Caki2 (cell line): ENCODE results near the gene PLEKHG4. TPM values are rescaled to one million over a fixed set of nuclear protein-coding genes. Genes with fewer than 3 reads are reported as not detected.

Source experiments
- DNase-seq: peaks from one replicate; pipeline ENCODE4 v3.0.0-alpha.2; 2015; ENCODE audit warnings: low read depth
- in situ Hi-C: cut with HindIII; loops from 2 replicates; pipeline ENCODE4 v1.10.0; 2016; ENCODE audit warnings: low sequenced_read_pairs, low pct_unique_long_range_greater_than_20kb, mixed read lengths
- total RNA-seq: library from RNA; depleted of rRNA; stranded (reverse); fragments of >200 nt; shearing (Covaris generic); gene quantifications from 2 replicates; pipeline ENCODE4 v1.2.3, GENCODE V29; 2014; ENCODE audit warnings: low replicate concordance

PLEKHG4 gene
- total RNA-seq, 1 experiment from 2014 or later = 20.5 TPM

DNA sequence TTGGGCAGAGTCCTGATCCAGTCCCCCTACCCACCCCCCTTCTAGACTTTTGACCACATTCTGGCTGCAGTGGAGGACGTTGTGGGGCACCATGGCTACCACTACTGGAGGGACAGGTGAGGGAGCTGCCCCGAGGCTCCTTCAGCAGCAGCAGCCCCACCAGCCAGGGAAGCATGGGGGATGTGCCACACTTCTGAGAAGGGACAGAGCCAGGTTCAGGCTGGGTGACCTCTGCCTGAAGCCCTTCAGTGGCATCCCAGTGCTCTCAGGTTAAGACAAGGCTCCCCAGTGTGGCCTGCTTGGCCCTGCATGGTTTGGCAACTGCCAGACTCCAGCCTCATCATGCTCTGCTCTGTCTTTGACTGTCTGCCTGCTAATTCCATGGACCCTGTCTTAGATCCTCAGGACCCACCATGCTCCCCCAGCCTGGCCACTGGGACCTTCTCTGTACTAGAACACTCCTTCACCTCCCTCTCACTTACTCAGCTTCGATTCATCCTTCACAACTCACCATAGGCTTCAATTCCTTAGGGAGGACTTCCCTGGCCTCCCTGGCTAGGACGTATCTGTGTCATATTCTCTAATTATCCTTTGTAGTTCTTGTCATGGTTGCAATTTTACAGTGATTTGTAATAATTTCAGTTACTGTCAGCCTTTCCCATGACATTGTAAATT is 21.7 kb upstream of the PLEKHG4 start:
- no peak for DNase-seq
- in situ Hi-C loops = no loop called here

DNA sequence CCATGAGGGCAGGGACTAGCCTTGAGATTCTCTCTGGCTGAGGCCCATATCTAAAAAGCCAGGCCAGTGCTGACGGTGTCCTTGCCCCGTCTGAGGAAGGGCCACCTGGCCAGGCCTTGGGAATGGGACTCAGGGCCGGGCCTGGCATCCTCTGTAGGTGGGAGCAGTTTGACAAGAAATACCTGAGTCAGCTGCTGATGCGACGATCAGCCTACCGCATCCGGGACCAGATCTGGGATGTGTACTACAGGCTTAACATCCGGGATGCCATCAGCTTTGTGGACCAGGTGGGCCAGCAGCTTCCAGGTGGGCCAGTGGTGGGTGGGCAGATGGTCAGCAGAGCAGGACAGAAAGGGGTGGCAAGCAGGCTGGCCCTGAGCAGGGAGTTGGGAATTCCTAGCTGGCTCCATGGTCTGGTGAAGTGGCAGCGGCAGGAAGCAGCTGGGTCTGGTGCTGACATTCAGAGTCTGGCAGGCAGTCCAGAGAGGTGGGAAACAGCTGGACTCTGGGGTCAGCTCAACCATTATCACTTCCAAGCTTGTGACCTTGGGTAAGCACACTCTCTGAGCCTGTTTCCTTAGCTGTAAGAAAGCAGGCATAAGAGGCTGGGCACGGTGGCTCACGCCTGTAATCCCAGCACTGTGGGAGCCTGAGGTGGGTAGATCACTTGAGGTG is 21.0 kb upstream of the PLEKHG4 start:
- in situ Hi-C loops = no loop called here
- DNase-seq = no peak

DNA sequence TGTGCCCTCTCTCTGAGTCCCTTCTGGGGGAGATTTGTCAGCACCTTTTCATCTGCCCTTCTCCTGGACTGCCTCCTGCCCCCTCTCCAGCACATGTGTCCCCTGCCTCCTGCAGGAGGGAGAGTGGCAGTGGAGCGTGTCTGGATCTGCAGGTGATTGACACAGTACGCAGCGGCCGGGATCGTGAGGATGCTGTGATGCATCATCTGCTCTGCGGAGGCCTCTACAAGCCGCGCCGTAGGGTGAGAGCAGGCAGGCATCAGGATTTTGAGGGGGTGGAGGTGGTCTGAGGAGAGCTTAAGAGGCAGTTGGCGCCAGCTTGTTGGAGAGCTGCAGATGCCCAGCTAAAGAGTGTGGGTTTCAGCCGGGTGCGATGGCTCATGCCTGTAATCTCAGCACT is 19.6 kb upstream of the PLEKHG4 start:
- in situ Hi-C loops = no loop called here
- DNase-seq = no peak

DNA sequence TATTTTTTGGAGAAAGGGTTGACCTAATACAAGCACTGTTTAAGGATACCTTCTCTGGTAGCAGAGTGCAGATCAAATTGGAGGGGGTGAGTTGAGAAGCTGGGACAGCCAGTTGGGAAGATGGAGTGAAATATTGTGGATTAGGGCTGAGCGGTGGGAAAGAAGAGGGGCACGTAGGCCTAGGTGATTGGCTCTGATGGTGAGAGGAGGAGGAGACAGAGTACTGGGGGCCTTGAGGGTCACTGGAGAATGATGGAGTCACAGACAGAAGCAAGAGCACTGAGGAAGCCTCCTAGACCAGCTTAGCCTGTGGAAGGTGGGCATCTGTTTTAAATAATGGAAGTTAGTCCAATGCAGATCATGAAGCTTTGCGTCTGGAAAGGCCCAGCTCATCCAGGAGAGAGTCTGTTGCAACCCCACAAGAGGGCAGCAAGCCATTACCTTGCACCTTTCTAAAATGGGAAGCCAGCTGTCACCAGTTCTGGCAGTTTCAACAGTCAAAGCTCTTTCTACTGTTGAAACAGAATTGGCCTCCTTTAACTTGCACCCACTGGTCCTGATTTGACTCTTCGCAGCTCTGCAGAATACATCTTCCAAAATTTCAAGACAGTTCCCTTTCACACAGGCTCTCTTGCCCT is 18.8 kb upstream of the PLEKHG4 start:
- in situ Hi-C loops = no loop called here
- no peak for DNase-seq

DNA sequence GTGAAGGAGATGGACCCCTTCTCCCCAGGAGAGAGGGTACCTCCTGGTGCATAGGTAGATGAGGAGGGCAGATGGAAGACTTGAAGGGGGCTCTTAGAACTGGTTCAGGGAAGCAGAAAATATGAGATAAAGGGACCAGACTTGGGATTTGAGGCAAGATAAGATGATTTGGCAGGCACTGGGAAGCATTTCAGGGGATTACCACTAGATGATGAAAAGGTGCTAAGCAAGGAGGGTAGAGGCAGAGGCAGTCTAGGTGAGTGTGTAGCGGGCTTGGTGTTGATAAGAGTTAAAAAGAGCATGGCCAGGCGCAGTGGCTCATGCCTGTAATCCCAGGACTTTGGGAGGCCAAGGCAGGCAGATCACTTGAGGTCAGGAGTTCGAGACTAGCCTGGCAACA is 16.1 kb upstream of the PLEKHG4 start:
- in situ Hi-C loops = no loop called here
- no peak for DNase-seq

DNA sequence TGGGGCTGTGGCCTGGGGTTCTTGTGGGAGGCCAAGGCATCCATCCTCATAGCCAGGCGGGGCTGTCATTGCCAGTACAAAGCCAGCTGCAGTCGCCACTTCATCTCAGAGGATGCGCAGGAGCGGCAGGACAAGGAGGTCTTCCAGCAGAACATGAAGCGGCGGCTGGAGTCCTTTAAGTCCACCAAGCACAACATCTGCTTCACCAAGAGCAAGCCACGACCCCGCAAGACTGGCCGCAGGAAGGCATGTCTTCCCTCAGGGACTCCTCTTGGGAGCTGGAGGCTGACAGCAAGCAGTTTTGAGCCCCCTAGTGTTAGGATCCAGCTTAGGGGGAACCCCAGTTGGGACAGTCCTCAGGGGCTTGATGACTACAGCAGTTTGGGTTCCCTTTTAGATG is 15.1 kb upstream of the PLEKHG4 start:
- DNase-seq = no peak
- in situ Hi-C loops = no loop called here

DNA sequence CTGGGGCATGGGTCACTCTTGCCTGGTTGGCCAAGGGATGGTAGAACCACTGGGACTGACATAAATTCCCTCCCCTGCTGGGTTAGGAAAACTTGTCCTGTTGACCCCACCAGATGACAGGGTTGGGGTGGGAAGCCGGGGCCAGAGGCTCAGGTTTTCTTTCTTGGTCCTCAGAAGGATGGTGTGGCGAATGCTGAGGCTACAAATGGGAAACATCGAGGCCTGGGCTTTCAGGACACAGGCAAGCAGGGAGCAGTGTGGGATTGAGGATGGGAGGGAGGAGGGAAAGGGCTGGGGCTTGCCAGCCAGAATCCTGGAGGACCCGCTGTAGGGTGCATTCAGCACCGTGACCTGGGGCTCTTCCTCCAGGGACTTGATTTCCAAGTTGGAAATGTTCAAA is 14.5 kb upstream of the PLEKHG4 start:
- in situ Hi-C loops = no loop called here
- no peak for DNase-seq

DNA sequence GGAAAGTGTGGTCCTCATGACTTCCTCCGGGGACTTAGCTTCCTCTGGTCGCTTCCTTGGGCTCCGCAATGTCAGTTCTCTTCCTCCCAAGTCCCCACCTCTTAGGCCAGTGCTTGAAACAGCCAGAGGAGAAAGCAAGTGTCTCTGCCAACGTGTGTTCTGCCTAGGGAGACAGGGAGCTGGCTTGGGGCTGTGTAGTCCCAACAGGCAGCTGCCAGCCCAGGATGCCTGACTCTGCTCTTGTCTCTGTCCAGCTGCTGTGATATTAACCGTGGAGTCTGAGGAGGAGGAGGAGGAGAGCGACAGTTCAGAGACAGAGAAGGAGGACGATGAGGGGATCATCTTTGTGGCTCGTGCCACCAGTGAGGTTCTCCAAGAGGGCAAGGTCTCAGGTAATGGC is 13.5 kb upstream of the PLEKHG4 start:
- in situ Hi-C loops = no loop called here

DNA sequence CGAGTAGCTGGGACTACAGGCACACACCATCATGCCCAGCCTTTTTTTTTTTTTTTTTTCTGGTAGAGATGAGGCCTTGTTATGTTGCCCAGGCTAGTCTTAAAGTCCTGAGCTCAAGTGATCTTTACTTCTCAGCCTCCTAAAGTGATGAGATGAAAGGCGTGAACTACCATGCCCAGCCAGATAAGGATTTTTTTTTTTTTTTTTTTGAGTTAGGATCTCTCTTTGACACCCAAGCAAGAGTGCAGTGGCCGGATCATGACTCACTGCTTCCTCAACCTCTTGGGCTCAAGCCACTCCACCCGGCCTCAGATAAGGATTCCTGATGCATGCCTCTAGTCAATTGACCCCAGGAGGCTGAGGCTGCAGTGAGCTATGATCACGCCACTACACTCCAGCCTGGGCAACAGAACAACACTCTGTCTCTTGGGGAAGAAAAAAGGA is 11.2 kb upstream of the PLEKHG4 start:
- DNase-seq = peak; percentile 91
- in situ Hi-C loops = no loop called here

More for the DNA sequence above, 13.5 kb upstream of the PLEKHG4 start:
- no peak for DNase-seq

DNA sequence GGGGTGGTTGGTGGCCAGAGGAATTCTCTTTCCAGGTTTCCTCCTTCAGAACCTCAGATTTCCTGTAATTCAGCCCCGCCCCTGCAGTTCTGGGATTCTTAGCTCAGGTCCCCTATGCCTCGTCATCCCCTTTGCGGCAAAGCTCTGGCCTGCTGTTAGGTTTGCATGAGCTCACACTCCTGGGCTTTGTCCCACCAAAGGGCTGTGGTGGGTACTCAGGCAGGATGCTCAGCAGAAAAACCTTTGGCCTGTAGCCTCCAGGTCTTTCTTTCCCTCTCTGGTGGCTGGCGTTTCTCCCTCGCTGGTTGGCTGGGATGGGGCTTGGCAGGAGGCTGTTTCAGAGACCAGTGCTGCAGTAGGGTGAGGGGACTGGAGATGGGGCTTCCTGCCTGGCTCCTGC is 9.6 kb upstream of the PLEKHG4 start:
- no peak for DNase-seq
- in situ Hi-C loops = no loop called here

DNA sequence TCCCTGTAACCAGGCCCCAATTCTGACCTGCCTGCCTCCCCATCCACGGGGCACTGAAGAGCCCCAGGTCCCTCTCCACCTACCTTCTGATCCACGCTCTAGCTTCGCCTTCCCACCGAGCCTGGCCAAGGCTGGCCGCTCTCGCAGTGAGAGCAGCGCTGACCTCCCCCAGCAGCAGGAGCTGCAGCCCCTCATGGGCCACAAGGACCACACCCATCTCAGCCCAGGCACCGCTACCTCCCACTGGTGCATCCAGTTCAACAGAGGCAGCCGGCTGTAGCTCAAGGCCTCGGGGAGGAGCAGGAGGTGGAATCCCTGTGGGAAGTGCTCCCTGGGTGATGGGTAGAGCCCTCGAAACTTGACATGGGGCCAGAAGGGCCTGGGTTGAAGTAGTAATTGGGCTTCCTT is 8.4 kb upstream of the PLEKHG4 start:
- DNase-seq = no peak
- in situ Hi-C loops = no loop called here

DNA sequence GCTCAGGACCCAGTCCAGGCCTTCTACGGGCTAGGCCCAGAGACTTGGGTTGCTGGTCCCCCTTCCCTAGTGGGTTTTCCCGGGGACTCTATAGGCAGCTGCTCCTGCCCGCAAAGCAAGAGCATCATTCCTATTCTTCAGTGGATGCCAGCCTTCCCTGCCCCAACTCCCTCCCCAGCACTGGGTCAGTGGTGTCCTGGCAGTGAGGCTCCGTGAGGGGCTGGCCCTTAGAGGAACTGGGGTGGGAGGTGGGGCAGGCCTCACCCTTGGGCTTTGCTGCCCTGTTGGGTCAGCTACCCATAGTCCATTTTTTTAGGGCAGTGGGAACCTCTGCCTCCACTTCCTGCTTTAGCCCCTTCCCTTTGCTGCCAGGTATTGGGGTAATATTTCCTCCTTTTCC is 7.9 kb upstream of the PLEKHG4 start:
- in situ Hi-C loops = no loop called here
- DNase-seq = no peak

DNA sequence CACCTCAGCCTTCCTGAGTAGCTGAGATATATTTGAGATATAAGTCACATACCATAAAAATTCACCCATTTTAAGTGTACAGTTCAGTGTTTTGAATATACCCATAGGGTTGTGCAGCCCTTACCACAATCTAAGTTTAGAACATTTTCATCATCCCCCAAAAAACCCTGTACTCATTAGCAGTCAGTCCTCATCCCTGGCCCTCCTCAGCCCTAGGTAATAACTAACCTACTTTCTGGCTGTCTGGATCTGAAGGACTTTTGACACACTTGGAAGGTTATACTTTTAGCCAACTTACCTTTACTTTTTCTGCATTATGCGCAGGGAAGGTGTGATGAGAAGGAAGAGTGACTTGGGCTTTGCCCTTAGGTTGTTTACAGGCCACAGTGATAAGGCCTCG is 4.0 kb upstream of the PLEKHG4 start:
- no peak for DNase-seq
- in situ Hi-C loops = no loop called here

DNA sequence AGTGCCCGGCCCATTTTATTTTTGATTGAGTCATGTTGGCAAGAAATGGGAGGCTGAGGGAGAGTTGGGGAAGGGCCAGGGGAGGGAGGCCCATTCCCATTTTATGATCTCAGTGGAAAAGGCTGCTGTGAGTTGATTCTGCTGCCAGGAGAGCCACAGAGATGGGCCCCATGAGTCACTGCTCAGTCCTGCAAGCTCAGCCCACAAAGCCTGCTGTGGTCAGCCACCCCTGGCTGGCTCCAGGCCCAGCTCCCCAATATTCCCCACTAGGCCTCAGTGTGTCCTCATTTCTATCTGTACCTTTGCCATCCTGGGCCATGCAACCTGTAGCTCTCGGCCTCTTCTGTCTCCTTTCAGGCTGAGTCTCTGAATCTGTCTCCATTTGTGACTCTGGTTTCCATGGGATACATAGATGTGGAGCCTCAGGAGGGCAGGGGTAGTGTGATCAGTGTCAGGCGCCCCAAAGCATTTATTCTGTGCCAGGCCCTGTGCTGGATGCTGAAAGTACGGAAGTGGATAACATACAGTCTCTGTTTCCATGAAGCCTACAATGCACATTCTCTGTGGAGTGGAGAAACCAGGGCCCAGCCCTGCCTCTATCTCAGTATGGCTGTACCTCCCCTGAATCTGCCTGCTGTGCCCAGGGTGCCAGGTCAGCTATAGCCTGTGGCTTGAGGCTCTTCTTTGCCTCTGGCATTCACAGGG is 1.9 kb upstream of the PLEKHG4 start:
- DNase-seq = peak; percentile 95
- in situ Hi-C loops = no loop called here

DNA sequence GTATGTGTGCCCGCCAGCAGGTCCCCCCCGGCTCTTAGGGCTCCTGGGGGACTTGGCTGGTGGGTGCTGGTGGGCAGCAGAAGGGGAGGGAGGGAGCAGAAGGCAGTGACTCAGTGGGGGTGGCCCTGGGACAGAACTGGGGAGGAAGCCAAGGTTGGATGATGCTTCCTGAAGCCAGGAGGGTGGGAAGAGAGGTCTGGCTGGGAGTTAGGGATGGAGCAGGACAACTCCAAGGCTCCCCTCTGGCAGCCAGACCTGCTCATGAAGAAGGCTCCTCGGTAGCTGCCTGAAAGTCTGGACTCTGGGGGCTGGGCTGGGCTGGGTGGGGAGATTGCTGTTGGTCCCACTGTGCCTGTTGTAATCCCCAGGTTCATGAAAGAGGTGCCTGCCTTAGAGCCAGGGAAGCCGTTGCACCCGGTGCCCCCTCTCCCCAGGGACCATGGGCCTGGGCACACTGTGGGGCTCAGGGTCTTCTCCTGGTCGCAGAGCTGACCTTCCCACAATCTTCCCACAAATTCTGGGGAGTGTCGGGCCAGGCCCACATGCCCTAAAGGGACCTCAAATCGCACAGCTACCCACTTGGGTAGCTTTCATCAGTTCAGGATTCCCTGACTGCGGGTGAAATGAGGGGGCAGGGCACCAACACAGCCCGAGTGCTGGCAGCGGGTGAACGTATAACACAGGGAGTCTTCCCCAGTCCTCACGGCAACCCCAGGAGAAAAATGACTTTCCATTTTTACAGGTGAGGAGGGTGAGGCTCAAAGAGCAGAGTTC is 1.1 kb upstream of the PLEKHG4 start:
- in situ Hi-C loops = no loop called here
- peak; percentile 68 for DNase-seq

DNA sequence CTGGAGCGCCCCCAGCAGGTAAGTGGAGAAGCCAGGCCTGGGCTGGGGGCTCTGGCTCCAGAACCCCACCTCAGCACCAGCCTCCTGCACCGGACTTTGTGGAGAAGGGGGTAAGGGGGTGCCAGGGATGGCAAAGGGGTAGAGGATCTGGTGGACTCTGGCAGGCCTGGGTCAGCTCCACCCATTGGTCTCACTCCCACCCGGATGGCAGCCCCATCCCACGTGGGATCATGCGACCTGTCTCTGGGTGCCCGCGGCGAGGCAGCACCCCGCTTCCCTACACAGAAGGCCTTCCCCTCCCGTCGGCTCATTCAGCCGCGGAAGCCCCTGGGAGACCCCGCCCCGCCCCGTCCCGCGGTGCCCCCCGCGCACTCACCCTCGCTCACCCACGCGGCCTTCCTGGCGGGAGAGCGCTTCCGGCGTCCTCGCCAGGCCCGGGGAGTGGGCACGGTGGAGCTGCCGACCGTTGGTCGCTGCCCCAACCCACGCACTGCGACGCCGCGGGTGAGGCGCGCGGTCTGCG is 498 bp upstream of the PLEKHG4 start:
- in situ Hi-C loops = no loop called here
- DNase-seq = peak; percentile 65

DNA sequence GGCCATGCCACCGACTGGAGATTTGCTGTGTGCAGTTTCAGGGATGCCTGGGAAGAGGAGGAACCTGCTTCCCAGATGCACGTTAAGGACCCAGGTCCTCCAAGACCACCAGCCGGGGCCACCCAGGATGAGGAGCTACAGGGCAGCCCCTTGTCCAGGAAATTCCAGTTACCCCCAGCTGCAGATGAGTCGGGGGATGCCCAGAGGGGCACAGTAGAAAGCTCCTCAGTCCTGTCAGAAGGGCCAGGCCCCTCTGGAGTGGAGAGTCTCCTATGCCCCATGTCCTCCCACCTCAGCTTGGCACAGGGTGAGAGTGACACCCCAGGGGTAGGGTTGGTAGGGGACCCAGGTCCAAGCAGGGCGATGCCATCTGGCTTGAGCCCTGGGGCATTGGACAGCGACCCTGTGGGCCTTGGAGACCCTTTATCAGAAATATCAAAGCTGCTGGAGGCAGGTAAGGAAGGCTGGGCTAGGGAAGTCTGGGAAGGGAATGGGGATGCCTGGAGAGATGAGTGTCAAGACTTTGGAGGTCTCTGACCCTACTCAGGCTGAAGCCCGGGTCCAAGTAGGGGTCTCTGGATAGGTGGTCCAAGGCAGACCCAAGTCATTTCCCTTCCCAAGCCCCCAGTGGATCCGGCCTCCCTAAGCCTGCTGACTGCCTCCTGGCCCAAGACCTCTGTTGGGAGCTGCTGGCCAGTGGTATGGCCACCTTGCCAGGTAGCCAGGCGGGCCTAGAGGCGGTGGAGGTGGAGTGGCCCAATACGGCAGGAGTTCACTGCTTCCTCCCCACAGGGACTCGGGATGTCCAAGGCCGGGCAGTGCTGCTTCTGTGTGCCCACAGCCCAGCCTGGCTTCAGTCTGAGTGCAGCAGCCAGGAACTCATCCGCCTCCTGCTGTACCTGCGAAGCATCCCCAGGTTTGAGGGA is 1.0 kb downstream of the PLEKHG4 start:
- in situ Hi-C loops = no loop called here
- no peak for DNase-seq
